ENCODE measurements around the gene ECD. TPM values are rescaled to one million over a fixed set of nuclear protein-coding genes. Genes with fewer than 3 reads are reported as not detected.

Gene ECD
- total RNA-seq, 1 experiment from 2014 or later = 41.1 TPM

DNA sequence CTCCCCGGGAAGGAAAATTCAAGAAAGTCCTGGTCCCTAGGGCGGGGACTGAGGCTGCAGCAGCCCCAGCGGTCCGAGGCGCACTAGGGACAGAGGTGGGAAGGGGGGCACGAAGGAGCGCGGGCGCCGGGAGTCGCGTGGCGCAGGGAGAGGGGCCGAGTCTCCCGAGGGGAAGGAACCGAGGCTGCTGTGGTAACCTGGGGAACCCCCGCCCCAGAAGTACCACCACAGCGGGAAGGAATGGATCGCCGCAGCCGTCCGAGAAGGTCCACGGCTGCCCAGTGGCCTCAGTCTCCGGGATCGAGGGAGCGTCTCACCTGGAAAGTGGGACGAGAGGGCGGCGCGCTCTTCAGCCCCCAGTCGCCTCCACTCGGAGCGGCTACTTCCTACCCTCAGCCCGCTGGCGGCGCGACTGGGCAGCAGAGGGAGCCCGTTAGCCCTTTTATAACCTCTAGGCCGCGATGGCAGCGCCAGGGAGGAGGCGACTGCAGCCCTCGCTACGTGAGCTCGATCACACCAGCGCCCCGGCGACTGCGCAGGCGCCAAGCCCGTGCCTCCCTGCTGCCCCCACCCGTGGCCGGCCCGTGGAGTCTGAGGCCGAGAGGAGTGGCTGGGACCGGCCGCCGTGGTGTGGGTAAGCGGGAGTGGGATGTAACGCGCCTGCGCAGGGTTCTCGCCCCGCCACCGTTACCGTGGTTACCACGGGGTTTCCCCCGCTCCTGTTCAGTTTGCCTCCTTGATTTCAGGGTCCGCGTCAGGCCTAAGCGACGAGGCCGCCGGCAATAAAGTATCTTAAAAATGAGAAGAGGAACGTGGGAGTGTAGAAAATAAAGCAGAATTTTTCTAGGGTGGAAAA lies 71.1 kb downstream of the ECD start, which contains the start of gene P4HA1:
Gene P4HA1 (minus strand): TSS at position 418 of the 856 bp plus-strand sequence. CDS start 21,983 bp downstream, outside the sequence.
- peak; percentile 97 for DNase-seq (ENCODE audit: low spot score)

- DNase-seq (ENCODE audit: low spot score) = peak; percentile 35
Observed at GRCh38 chr10:73096041-73096448, 71.8 kb downstream of the ECD start.

GRCh38 chr10:73095481-73096021 lies 72.3 kb downstream of the ECD start:
- DNase-seq (ENCODE audit: low spot score) = peak; percentile 53

DNA sequence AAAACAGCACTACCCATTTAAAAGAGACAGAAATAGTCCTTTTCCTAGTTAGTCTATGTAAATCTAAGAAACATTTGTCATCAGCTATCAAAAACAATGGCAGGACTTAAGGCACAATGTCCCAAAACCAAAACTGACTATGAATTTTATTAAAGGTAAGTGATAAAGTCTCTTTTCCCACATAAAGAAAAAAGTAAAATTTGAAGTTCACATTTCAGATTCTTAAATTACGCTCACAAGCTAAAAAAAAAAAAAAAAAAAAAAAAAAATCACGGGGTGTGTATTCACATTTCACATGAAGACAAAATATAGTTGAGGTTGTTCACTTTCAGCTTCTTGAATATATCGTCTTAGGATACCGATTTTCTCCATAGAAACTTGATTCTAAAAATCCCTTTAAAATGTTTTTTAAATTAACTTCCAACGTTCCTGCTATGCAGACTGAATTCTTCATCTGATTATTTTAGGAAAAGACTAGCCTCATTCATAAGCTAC lies 72.8 kb downstream of the ECD start:
- DNase-seq (ENCODE audit: low spot score) = no peak

GRCh38 chr10:73093922-73094850 lies 73.6 kb downstream of the ECD start:
- no peak for DNase-seq (ENCODE audit: low spot score)

DNA sequence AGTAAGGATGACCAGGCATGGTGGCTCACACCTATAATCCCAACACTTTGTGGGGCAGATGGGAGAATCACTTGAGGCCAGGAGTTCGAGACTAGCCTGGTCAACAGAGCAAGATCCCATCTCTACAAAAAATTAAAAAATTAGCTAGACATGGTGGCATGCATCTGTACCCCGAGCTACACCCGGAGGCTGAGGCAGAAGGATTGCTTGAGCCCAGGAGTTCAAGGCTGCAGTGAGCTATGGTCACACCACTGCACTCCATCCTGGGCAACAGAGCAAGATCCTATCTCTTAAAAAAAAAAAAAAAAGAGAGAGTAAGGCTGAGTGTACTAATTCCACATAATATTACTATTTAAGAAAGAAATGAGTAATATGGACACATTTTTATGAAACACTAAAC lies 75.0 kb downstream of the ECD start:
- DNase-seq (ENCODE audit: low spot score) = no peak

DNA sequence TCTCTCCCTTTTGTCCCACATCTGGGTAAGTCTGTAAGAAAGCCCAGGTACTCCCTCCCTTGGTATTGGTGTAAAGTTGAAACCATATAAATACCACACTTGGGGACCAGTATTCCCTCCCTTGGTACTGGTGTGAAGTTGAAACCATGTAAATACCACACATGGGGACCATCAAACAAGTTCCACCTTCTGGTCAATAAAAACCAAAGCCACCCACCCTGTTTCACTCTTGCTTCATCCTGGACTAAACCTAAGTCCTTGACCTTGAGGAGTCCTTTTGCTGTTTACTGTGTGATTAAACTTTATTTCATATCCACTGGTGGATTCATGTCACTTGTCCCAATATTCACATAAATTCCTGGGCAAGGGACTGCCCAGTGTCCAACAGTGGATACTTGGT lies 79.5 kb downstream of the ECD start:
- no peak for DNase-seq (ENCODE audit: low spot score)

GRCh38 chr10:73086816-73087215 lies 81.0 kb downstream of the ECD start:
- no peak for DNase-seq (ENCODE audit: low spot score)

DNA sequence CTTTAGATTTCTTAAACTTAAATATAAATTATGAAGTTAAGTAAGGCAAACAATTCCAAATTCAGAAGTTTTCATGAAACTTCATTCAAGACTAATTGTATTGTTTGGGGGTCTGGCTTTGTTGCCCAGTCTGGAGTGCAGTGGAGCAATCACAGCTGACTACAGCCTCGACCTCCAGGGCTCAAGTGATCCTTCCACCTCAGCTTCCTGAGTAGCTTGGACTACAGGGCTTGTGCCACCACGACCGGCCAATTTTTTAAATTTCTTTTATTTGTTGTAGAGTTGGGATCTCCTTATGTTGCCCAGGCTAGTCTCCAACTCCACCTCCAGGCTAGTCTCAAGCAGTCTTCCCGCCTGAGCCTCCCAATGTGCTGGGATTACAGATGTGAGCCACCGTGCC lies 83.6 kb downstream of the ECD start:
- DNase-seq (ENCODE audit: low spot score) = no peak

Other genes with a start within 250 kb of the ECD start
- not detected in 2 replicates for gene PLA2G12B, start 213.2 kb downstream of the ECD start, total RNA-seq (2014; rRNA removed; shearing (Covaris generic))
- 105 and 109 TPM in 2 replicates for gene P4HA1, start 71.1 kb downstream of the ECD start, total RNA-seq (2014; rRNA removed; shearing (Covaris generic))
- gene NUDT13, start 57.6 kb downstream of the ECD start, total RNA-seq (2014; rRNA removed; shearing (Covaris generic)) = 1.1 and 2.0 TPM in 2 replicates
- gene FAM149B1, start 111 bp upstream of the ECD start, total RNA-seq (2014; rRNA removed; shearing (Covaris generic)) = 6.8 and 11.6 TPM in 2 replicates
- gene DNAJC9, start 79.2 kb upstream of the ECD start, total RNA-seq (2014; rRNA removed; shearing (Covaris generic)) = 73.3 and 80.1 TPM in 2 replicates
- gene MRPS16, start 84.6 kb upstream of the ECD start, total RNA-seq (2014; rRNA removed; shearing (Covaris generic)) = 57.6 and 71.6 TPM in 2 replicates
- 0.18 and 0.54 TPM in 2 replicates for gene CFAP70, start 190.9 kb upstream of the ECD start, total RNA-seq (2014; rRNA removed; shearing (Covaris generic))
- 139 and 143 TPM in 2 replicates for gene ANXA7, start 246.1 kb upstream of the ECD start, total RNA-seq (2014; rRNA removed; shearing (Covaris generic))

Data from H4 (cell line).